HL-60 (cell line): Measurements from ENCODE around the gene KDM5B.
"Not testable (repeated sequence)": the region's sequence is repeated elsewhere in the genome, so short reads cannot be mapped to it uniquely, and the experiment has no call there.

Experiments
- CTCF ChIP-seq: IDR thresholded peaks from one replicate; pipeline ENCODE4 v1.5.1; 2011; ENCODE audit warnings: low read length, control low read depth, inconsistent platforms; ENCODE audit not compliant: insufficient read depth
- POLR2AphosphoS5 ChIP-seq: IDR thresholded peaks from 2 replicates; pipeline ENCODE4 v1.6.1; 2012; ENCODE audit warnings: low read depth

GRCh38 chr1:202744770-202745169 lies 63.5 kb downstream of the KDM5B start:
- TF ChIP-seq CTCF, POLR2AphosphoS5: not testable (repeated sequence)
